Endothelial cell (in vitro differentiated cells): ENCODE results near the gene ZSWIM3. TPM values are rescaled to one million over a fixed set of nuclear protein-coding genes. Genes with fewer than 3 reads are reported as not detected.
"Not testable (repeated sequence)": the region's sequence is repeated elsewhere in the genome, so short reads cannot be mapped to it uniquely, and the experiment has no call there.

Experiments used
- DNase-seq: peaks from one replicate; pipeline ENCODE4 v3.0.0; 2021; ENCODE audit warnings: low spot score
- H3K27ac Mint-ChIP-seq: one replicate; pipeline ENCODE4 v1.8.0; 2021; ENCODE audit warnings: mixed read lengths, inconsistent platforms; ENCODE audit not compliant: unreplicated experiment
- H3K27me3 Mint-ChIP-seq: one replicate; pipeline ENCODE4 v1.8.0; 2021; ENCODE audit warnings: mild to moderate bottlenecking, moderate library complexity, mixed read lengths, inconsistent platforms; ENCODE audit not compliant: unreplicated experiment
- H3K36me3 Mint-ChIP-seq: one replicate; pipeline ENCODE4 v1.8.0; 2021; ENCODE audit warnings: mild to moderate bottlenecking, low read depth, mixed read lengths, inconsistent platforms; ENCODE audit not compliant: unreplicated experiment
- H3K4me1 Mint-ChIP-seq: one replicate; pipeline ENCODE4 v1.8.0; 2021; ENCODE audit warnings: mild to moderate bottlenecking, mixed read lengths, inconsistent platforms; ENCODE audit not compliant: unreplicated experiment
- H3K4me3 Mint-ChIP-seq: one replicate; pipeline ENCODE4 v1.8.0; 2021; ENCODE audit warnings: mild to moderate bottlenecking, mixed read lengths, inconsistent platforms; ENCODE audit not compliant: unreplicated experiment
- H3K9me3 Mint-ChIP-seq: one replicate; pipeline ENCODE4 v1.8.0; 2021; ENCODE audit warnings: mixed read lengths, inconsistent platforms; ENCODE audit not compliant: unreplicated experiment
- total RNA-seq: library from RNA; stranded (reverse); fragmentation: NEBNext Ultra II Directional; extraction: Animal tissue kit (Norgen Biotek cat#: 25700); gene quantifications from one replicate; pipeline ENCODE4 v1.2.1, GENCODE V29; 2021; ENCODE audit not compliant: unreplicated experiment
- TF ChIP-seq, protein P1 (sequence below): fragments of 200-600 bp; sonication (generic); IDR thresholded peaks from one replicate; pipeline ENCODE4 v1.5.0; 2021; ENCODE audit warnings: antibody characterized with exemption; ENCODE audit not compliant: unreplicated experiment

The ZSWIM3 gene
- total RNA-seq, 1 donor from 2014 or later, result 6.7 TPM

DNA sequence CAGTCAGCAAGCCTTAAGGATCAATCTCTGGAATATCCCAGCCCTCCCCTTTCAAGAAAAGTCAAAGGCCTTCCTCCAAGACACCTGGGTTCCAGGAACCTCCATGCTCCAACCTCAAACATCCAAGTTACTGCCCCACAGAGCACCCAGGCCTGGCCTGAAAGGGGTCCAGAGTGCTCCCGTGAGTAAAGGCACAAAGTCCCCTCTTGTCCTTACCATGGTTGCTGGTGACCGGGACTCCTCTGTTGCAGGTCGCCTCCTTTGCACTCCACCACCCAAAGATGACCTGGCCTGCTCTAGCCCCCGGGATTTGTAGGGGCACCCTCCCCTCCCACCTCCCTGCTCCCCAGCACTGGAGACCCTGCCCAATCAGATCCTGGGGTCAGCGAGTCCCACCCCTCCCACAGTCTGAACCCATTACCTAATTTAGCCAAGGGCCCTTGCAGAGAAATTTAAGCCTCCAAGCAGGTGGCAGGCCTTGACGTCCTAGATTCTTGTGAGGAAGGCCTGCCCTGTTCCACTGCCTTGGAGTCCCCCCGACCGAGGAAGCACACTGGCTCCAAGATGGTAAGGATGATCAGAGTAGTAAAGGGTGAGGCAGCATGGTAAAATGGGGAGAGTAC is 30.3 kb upstream of the ZSWIM3 start, which contains the start of gene TNNC2:
Gene TNNC2 (minus strand): TSS at position 283 of the 623 bp plus-strand sequence. CDS start 64 bp downstream, at position 219.
- no peaks in the 10 kb centered on the region for H3K9me3 Mint-ChIP-seq
- H3K27me3 Mint-ChIP-seq, result peaks cover 5% of the 10 kb centered on the region
- no peak for DNase-seq
- TF ChIP-seq, protein P1, sequence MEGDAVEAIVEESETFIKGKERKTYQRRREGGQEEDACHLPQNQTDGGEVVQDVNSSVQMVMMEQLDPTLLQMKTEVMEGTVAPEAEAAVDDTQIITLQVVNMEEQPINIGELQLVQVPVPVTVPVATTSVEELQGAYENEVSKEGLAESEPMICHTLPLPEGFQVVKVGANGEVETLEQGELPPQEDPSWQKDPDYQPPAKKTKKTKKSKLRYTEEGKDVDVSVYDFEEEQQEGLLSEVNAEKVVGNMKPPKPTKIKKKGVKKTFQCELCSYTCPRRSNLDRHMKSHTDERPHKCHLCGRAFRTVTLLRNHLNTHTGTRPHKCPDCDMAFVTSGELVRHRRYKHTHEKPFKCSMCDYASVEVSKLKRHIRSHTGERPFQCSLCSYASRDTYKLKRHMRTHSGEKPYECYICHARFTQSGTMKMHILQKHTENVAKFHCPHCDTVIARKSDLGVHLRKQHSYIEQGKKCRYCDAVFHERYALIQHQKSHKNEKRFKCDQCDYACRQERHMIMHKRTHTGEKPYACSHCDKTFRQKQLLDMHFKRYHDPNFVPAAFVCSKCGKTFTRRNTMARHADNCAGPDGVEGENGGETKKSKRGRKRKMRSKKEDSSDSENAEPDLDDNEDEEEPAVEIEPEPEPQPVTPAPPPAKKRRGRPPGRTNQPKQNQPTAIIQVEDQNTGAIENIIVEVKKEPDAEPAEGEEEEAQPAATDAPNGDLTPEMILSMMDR, result no peak
- no peaks in the 10 kb centered on the region for H3K4me1 Mint-ChIP-seq
- H3K36me3 Mint-ChIP-seq, result no peaks in the 10 kb centered on the region
- no peak within 1 kb of the TSS for H3K27ac Mint-ChIP-seq
- no peak within 1 kb of the TSS for H3K4me3 Mint-ChIP-seq

DNA sequence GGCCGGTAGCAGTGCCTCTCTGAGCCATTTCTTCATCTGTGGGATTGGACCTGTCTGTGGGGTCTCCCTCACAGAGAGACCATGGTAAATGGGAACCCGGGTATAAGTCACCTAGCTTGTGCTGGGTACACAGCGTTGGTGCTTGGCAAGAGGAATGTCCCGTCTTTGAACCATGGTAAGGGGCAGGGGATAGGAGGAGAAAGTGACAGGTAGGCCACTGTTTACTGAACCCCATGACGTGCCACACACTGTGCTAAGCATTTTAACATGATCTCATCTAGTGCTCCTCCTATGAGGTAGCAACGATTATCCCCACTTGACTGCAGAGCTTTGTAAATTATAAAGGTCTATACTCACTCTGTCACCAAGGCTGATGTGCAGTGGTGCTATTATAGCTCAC is 29.7 kb upstream of the ZSWIM3 start:
- Mint-ChIP-seq H3K9me3 (no peaks in the 10 kb centered on the region), H3K4me3 (no peak overlapping the region)

DNA sequence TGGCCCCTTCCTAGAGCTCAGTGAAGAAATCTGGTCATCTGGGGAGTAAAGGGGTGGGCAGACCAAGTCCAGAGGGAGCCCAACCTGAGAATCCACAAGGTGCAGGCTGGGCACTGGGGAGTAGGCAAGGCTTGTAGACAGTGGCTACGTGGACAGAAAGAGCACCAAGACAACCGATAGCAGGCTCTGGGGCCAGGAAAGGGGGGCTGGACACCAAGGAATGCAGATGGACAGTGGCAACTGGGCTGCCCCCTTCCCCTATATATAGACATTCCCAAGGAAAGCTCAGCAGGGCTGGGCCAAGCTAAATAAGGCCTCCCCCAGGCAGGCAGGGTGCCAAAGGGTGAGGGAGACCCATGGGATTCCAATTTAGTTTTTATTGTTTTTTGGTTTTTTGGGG is 28.8 kb upstream of the ZSWIM3 start:
- no peak overlapping the region for H3K27ac Mint-ChIP-seq

More for the DNA sequence above, 29.7 kb upstream of the ZSWIM3 start:
- Mint-ChIP-seq H3K4me1 (no peaks in the 10 kb centered on the region), H3K36me3 (no peaks in the 10 kb centered on the region), H3K27me3 (peaks cover 5% of the 10 kb centered on the region), H3K27ac (no peak overlapping the region)
- DNase-seq, result no peak
- TF ChIP-seq, protein P1, result no peak

DNA sequence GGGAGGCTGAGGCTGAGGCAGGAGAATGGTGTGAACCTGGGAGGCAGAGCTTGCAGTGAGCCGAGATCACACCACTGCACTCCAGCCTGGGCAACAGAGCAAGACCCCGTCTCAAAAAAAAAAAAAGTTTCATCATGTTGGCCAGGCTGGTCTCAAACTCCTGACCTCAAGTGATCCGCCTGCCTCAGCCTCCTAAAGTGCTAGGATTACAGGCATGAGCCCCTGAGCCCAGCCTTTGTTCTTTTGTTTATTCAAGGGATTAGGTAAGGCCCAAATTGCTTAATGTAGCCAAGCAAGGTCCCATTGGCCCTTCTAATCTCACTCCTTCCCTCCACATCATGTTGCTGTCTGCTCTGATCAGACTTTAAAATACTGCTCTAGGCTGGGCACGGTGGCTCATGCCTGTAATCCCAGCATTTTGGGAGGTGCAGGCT is 27.7 kb upstream of the ZSWIM3 start:
- not testable (repeated sequence) for H3K4me1 Mint-ChIP-seq, DNase-seq, H3K27me3 Mint-ChIP-seq, H3K27ac Mint-ChIP-seq, H3K9me3 Mint-ChIP-seq, H3K36me3 Mint-ChIP-seq, H3K4me3 Mint-ChIP-seq

More for the DNA sequence above, 28.8 kb upstream of the ZSWIM3 start:
- DNase-seq, result no peak
- no peaks in the 10 kb centered on the region for H3K9me3 Mint-ChIP-seq
- H3K4me3 Mint-ChIP-seq, result no peak overlapping the region
- H3K27me3 Mint-ChIP-seq, result peaks cover 10% of the 10 kb centered on the region
- no peaks in the 10 kb centered on the region for H3K36me3 Mint-ChIP-seq
- TF ChIP-seq, protein P1, result no peak
- peaks cover 6% of the 10 kb centered on the region for H3K4me1 Mint-ChIP-seq

DNA sequence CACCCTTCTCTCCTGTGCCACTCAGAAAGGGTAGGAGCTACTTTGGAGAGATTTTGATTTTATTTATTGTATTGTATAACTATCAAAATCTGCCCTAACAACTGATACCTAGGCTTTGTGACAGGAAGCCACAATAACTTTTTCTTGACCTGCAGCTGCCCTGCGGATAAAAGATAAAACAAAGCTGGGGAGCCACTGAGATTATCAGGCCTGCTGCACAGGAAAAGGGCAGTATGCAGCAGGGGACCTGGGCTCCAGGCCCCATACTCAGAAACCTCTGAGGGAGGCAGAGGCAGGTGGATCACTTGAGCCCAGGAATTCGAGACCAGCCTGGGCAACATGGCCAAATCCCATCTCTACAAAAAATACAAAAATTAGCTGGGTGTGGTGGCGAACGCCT is 24.8 kb upstream of the ZSWIM3 start:
- Mint-ChIP-seq H3K4me1 (peaks cover 6% of the 10 kb centered on the region), H3K27ac (no peak overlapping the region), H3K9me3 (no peaks in the 10 kb centered on the region), H3K4me3 (no peak overlapping the region), H3K36me3 (no peaks in the 10 kb centered on the region), H3K27me3 (peaks cover 6% of the 10 kb centered on the region)
- TF ChIP-seq, protein P1, result no peak
- no peak for DNase-seq
